OCI-LY1 (cell line): Measurements from ENCODE around the gene CD22.

ENCODE experiments used
- EZH2 ChIP-seq: fragments of 200-600 bp; sonication (generic), shearing (Covaris generic); IDR thresholded peaks from 2 replicates; pipeline ENCODE4 v1.8.0; 2017; ENCODE audit warnings: borderline replicate concordance, mixed run types, mild to moderate bottlenecking, antibody characterized with exemption, low read length, moderate library complexity, mixed read lengths
- TF ChIP-seq, protein P1 (sequence below): fragments of 200-600 bp; sonication (generic), shearing (Covaris generic); IDR thresholded peaks from 2 replicates; pipeline ENCODE4 v1.5.1; 2017; ENCODE audit warnings: mild to moderate bottlenecking, antibody characterized with exemption, low read length, moderate library complexity, mixed read lengths

DNA sequence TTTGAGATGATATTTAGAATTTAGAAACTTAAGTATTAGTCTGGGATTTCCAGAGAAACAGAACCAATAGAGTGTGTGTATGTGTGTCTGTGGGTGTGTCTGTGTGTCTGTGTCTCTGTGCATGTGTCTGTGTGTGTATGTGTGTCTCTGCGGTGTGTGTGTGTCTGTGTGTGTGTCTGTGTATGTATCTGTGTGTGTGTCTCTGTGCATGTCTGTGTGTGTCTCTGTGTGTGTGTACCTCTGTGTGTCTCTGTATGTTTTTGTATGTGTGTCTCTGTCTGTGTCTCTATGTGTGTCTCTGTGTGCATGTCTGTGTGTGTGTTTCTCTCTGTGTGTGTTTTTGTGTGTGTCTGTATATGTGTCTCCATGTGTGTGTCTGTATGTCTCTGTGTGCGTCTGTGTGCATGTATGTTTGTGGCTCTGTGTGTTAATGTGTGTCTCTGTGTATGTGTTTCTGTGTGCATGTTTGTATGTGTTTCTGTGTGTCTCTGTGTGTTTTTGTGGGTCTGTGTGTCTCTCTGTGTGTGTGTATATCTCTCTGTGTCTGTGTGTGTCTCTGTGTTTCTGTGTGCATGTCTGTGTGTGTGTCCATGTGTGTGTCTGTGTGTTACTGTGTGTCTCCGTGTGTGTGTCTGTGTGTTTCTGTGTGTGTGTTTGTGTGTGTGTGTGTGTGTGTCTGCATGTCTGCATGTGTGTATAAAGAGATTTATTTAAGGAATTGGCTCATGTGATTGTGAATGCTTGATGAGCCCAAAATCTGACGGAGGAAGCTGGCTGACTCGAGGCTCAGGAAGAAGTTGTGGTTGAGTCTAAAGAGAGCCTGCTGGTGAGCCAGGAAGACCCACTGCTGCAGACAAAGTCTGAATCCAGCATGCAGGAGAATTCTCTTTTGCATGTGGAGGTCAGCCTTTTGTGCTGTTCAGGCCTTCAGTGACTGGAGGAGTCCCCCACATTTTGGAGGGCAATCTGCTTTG lies 64.0 kb downstream of the CD22 start:
- TF ChIP-seq, protein P1, sequence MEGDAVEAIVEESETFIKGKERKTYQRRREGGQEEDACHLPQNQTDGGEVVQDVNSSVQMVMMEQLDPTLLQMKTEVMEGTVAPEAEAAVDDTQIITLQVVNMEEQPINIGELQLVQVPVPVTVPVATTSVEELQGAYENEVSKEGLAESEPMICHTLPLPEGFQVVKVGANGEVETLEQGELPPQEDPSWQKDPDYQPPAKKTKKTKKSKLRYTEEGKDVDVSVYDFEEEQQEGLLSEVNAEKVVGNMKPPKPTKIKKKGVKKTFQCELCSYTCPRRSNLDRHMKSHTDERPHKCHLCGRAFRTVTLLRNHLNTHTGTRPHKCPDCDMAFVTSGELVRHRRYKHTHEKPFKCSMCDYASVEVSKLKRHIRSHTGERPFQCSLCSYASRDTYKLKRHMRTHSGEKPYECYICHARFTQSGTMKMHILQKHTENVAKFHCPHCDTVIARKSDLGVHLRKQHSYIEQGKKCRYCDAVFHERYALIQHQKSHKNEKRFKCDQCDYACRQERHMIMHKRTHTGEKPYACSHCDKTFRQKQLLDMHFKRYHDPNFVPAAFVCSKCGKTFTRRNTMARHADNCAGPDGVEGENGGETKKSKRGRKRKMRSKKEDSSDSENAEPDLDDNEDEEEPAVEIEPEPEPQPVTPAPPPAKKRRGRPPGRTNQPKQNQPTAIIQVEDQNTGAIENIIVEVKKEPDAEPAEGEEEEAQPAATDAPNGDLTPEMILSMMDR: no peak
- TF ChIP-seq EZH2: no peak
